SH-SY5Y (cell line): ENCODE data around the gene TRIO.

Experiments used
- GATA2 ChIP-seq: IDR thresholded peaks from 2 replicates; pipeline ENCODE4 v1.6.1; 2011; ENCODE audit warnings: mild to moderate bottlenecking, low read depth, low read length
- GATA3 ChIP-seq: IDR thresholded peaks from 2 replicates; pipeline ENCODE4 v1.6.1; 2011; ENCODE audit warnings: low read depth, mild to moderate bottlenecking, low read length, moderate library complexity

Gene TRIO

GRCh38 chr5:14148890-14149671, 5.9 kb downstream of the TRIO start:
- no peak for TF ChIP-seq GATA3

GRCh38 chr5:14149672-14150274, 6.6 kb downstream of the TRIO start:
- TF ChIP-seq GATA2 (no peak), GATA3 (no peak)

- TF ChIP-seq GATA2 (no peak), GATA3 (no peak)
These were observed 8.3 kb downstream of the TRIO start for GRCh38 chr5:14151416-14151815.

- TF ChIP-seq GATA3: no peak
- peak; percentile 29; the same call in 1 of the 2 replicates for TF ChIP-seq GATA2
These were observed 10.1 kb downstream of the TRIO start for GRCh38 chr5:14153071-14153864.

- TF ChIP-seq GATA2 (no peak), GATA3 (no peak)
These were observed 11.0 kb downstream of the TRIO start for GRCh38 chr5:14153932-14154731.

- no peak for TF ChIP-seq GATA2
- no peak for TF ChIP-seq GATA3
These were observed 11.9 kb downstream of the TRIO start for GRCh38 chr5:14155075-14155474.

GRCh38 chr5:14155739-14156138, 12.6 kb downstream of the TRIO start:
- no peak for TF ChIP-seq GATA3
- no peak for TF ChIP-seq GATA2

GRCh38 chr5:14156290-14156649, 13.1 kb downstream of the TRIO start:
- TF ChIP-seq GATA3: peak; percentile 27; the same call in 1 of the 2 replicates
- no peak for TF ChIP-seq GATA2

- TF ChIP-seq GATA3 (no peak), GATA2 (no peak)
These were observed 13.7 kb downstream of the TRIO start for GRCh38 chr5:14156650-14157492.

GRCh38 chr5:14157493-14157782, 14.3 kb downstream of the TRIO start:
- TF ChIP-seq GATA2: no peak
- TF ChIP-seq GATA3: no peak

- TF ChIP-seq GATA2: no peak
- no peak for TF ChIP-seq GATA3
These were observed 15.9 kb downstream of the TRIO start for GRCh38 chr5:14158890-14159666.

- TF ChIP-seq GATA2 (no peak), GATA3 (no peak)
These were observed 18.8 kb downstream of the TRIO start for GRCh38 chr5:14161825-14162556.
